HG03064 (cell line): ENCODE data around the gene SHOX.

Source experiments
- ATAC-seq: cut with Tn5 transposase; IDR thresholded peaks from one replicate; pipeline ENCODE4 v1.9.1; 2021; ENCODE audit warnings: low read depth; ENCODE audit not compliant: unreplicated experiment

Gene SHOX

DNA sequence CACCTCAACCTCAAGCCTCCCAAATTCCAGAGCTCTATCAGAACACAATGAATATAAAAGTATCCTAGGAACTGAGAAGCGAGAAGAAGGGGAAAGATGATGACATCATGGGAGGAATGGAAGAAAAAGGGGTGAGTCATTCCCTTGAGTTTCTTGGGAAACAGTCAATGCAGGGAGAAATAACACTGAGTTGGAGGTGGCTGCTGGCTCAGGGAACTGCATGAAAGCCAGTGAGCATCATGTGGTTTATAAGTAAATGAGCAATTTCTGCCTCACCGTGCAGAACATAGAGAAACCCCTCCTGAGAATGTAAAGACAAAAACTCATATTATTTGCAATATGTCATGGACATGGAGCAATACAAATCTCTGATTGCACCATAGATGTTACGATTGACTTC is 73.3 kb downstream of the SHOX start:
- ATAC-seq, result no peak
